AG09319 (cell line): ENCODE data around the gene POLE2.

Experiments
- DNase-seq: peaks from one replicate; pipeline ENCODE4 v3.0.0-alpha.2; 2010; ENCODE audit warnings: low read depth; ENCODE audit errors: extremely low read depth
- CTCF ChIP-seq: IDR thresholded peaks from 2 replicates; pipeline ENCODE4 v1.5.1; 2011; ENCODE audit warnings: low read depth, mild to moderate bottlenecking, inconsistent platforms, low read length, moderate library complexity

The POLE2 gene

GRCh38 chr14:49634547-49635334 lies 53.3 kb downstream of the POLE2 start, which contains the start of gene DNAAF2:
Gene DNAAF2 (minus strand): TSS chr14:49635244. CDS start chr14:49635149, 95 bp downstream.
- TF ChIP-seq CTCF = no peak
- DNase-seq = peak; percentile 30

GRCh38 chr14:49633640-49634546 lies 54.1 kb downstream of the POLE2 start:
- peak; percentile 78 for TF ChIP-seq CTCF
- DNase-seq = peak; percentile 87

- no peak for TF ChIP-seq CTCF
- DNase-seq = no peak
These were observed 63.8 kb downstream of the POLE2 start for GRCh38 chr14:49623941-49624839.

- no peak for DNase-seq
- TF ChIP-seq CTCF = no peak
These were observed 64.6 kb downstream of the POLE2 start for GRCh38 chr14:49623387-49623786.

GRCh38 chr14:49622022-49622607 lies 65.9 kb downstream of the POLE2 start:
- DNase-seq = no peak
- TF ChIP-seq CTCF = no peak

- TF ChIP-seq CTCF = no peak
- DNase-seq = no peak
These were observed 66.7 kb downstream of the POLE2 start for GRCh38 chr14:49621114-49621881.
